Measurements from ENCODE around the gene ZNF100.
A peak's percentile ranks its signal among the peaks of the same experiment; 100 is the strongest.
"Not testable (repeated sequence)": the region's sequence is repeated elsewhere in the genome, so short reads cannot be mapped to it uniquely, and the experiment has no call there.

Gene ZNF100

GRCh38 chr19:21680671-21681070 is 86.7 kb downstream of the ZNF100 start:
- Mint-ChIP-seq H3K4me3 (no peak overlapping the region), H3K27me3 (no peaks in the 10 kb centered on the region), H3K4me1 (ENCODE audit: low read depth) (peaks cover 9% of the 10 kb centered on the region), H3K9me3 (ENCODE audit: low read depth) (no peaks in the 10 kb centered on the region), H3K27ac (no peak overlapping the region), H3K36me3 (no peaks in the 10 kb centered on the region)

GRCh38 chr19:21680026-21680425 is 87.4 kb downstream of the ZNF100 start:
- H3K27me3 Mint-ChIP-seq, result no peaks in the 10 kb centered on the region
- H3K9me3 Mint-ChIP-seq (ENCODE audit: low read depth), result no peaks in the 10 kb centered on the region
- no peak overlapping the region for H3K4me3 Mint-ChIP-seq
- H3K4me1 Mint-ChIP-seq (ENCODE audit: low read depth), result peaks cover 9% of the 10 kb centered on the region
- no peaks in the 10 kb centered on the region for H3K36me3 Mint-ChIP-seq
- no peak overlapping the region for H3K27ac Mint-ChIP-seq

GRCh38 chr19:21677696-21678418 is 89.5 kb downstream of the ZNF100 start:
- Mint-ChIP-seq H3K27me3 (no peaks in the 10 kb centered on the region), H3K27ac (no peak overlapping the region), H3K9me3 (ENCODE audit: low read depth) (no peaks in the 10 kb centered on the region), H3K4me3 (peak overlapping the region; percentile 80), H3K36me3 (no peaks in the 10 kb centered on the region), H3K4me1 (ENCODE audit: low read depth) (peaks cover 9% of the 10 kb centered on the region)

GRCh38 chr19:21674454-21674853 is 92.9 kb downstream of the ZNF100 start:
- H3K27me3 Mint-ChIP-seq, result no peaks in the 10 kb centered on the region
- peaks cover 6% of the 10 kb centered on the region for H3K4me1 Mint-ChIP-seq (ENCODE audit: low read depth)
- no peak overlapping the region for H3K27ac Mint-ChIP-seq
- no peaks in the 10 kb centered on the region for H3K36me3 Mint-ChIP-seq
- H3K4me3 Mint-ChIP-seq, result no peak overlapping the region
- H3K9me3 Mint-ChIP-seq (ENCODE audit: low read depth), result no peaks in the 10 kb centered on the region

GRCh38 chr19:21673479-21673878 is 93.9 kb downstream of the ZNF100 start:
- not testable (repeated sequence) for H3K4me3 Mint-ChIP-seq; H3K27ac Mint-ChIP-seq; H3K27me3 Mint-ChIP-seq; H3K9me3 Mint-ChIP-seq (ENCODE audit: low read depth); H3K36me3 Mint-ChIP-seq; H3K4me1 Mint-ChIP-seq (ENCODE audit: low read depth)
